DOHH2 (cell line): ENCODE data around the gene NUP35.

Source experiments
- EZH2phosphoT487 ChIP-seq: fragments of 200-600 bp; sonication (generic); IDR thresholded peaks from 2 replicates; pipeline ENCODE4 v1.6.1; 2017; ENCODE audit warnings: borderline replicate concordance, mild to moderate bottlenecking, antibody characterized with exemption, low read length, moderate library complexity, mixed read lengths
- TF ChIP-seq, protein P1 (sequence below): fragments of 200-600 bp; sonication (generic); IDR thresholded peaks from one replicate; pipeline ENCODE4 v1.5.1; 2014; ENCODE audit warnings: antibody characterized with exemption, mild to moderate bottlenecking, low read depth, low read length; ENCODE audit not compliant: poor library complexity, severe bottlenecking

DNA sequence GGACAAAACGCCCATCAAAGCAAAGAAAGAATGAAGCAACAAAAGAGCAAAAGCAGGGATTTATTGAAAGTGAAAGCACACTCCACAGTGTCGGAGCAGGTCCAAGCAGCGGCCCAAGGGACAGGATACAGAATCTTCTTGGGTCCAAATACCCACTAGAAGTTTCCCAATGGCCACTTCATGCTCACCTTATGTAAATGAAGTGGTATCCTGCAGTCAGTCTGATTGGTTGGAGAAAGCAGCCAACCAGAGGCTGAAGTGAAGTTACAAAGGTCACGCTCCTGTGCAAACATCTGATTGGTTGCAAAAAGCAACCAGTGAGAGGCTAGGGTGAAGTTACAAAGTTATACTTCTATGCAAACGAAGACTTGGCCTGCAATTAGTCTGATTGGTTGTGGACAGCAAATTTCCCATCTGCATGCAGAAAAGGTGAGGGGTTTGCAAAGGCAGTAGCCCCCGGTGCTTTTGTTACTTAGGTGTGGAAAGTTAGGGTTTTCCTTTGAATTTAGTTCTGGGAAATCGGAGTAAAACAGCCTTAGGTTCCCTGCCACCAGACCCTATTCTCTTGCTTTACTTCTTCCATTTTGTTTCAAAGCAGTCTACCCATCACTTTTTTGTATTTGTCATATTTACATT lies 32.8 kb upstream of the NUP35 start:
- TF ChIP-seq, protein P1, sequence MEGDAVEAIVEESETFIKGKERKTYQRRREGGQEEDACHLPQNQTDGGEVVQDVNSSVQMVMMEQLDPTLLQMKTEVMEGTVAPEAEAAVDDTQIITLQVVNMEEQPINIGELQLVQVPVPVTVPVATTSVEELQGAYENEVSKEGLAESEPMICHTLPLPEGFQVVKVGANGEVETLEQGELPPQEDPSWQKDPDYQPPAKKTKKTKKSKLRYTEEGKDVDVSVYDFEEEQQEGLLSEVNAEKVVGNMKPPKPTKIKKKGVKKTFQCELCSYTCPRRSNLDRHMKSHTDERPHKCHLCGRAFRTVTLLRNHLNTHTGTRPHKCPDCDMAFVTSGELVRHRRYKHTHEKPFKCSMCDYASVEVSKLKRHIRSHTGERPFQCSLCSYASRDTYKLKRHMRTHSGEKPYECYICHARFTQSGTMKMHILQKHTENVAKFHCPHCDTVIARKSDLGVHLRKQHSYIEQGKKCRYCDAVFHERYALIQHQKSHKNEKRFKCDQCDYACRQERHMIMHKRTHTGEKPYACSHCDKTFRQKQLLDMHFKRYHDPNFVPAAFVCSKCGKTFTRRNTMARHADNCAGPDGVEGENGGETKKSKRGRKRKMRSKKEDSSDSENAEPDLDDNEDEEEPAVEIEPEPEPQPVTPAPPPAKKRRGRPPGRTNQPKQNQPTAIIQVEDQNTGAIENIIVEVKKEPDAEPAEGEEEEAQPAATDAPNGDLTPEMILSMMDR: no peak
- no peak for TF ChIP-seq EZH2phosphoT487
